ENCODE data around the gene GRM2. TPM values are rescaled to one million over a fixed set of nuclear protein-coding genes. Genes with fewer than 3 reads are reported as not detected.

GRM2 gene
- total RNA-seq, 1 donor from 2014 or later, result 134 TPM

GRCh38 chr3:51688206-51688600, 18.7 kb upstream of the GRM2 start:
- H3K27ac Mint-ChIP-seq (ENCODE audit: unreplicated experiment), result no peak overlapping the region
- peaks cover 2% of the 10 kb centered on the region for H3K27me3 Mint-ChIP-seq (ENCODE audit: unreplicated experiment)
- peaks cover 15% of the 10 kb centered on the region for H3K9me3 Mint-ChIP-seq (ENCODE audit: unreplicated experiment)
- TF ChIP-seq CTCF (IDR thresholded peaks at IDR 0.05; ENCODE audit: partially characterized antibody, unreplicated experiment), result no peak
- no peak for DNase-seq
- H3K4me3 Mint-ChIP-seq (ENCODE audit: unreplicated experiment), result no peak overlapping the region
- peaks cover 32% of the 10 kb centered on the region for H3K4me1 Mint-ChIP-seq (ENCODE audit: low read depth, unreplicated experiment)
- H3K36me3 Mint-ChIP-seq (ENCODE audit: unreplicated experiment), result no peaks in the 10 kb centered on the region

GRCh38 chr3:51691021-51691420, 15.8 kb upstream of the GRM2 start:
- Mint-ChIP-seq H3K4me1 (ENCODE audit: low read depth, unreplicated experiment) (peaks cover 24% of the 10 kb centered on the region), H3K4me3 (ENCODE audit: unreplicated experiment) (no peak overlapping the region), H3K27ac (ENCODE audit: unreplicated experiment) (no peak overlapping the region), H3K36me3 (ENCODE audit: unreplicated experiment) (no peaks in the 10 kb centered on the region), H3K27me3 (ENCODE audit: unreplicated experiment) (peaks cover 6% of the 10 kb centered on the region), H3K9me3 (ENCODE audit: unreplicated experiment) (peaks cover 7% of the 10 kb centered on the region)
- no peak for DNase-seq
- no peak for TF ChIP-seq CTCF (IDR thresholded peaks at IDR 0.05; ENCODE audit: partially characterized antibody, unreplicated experiment)

- peaks cover 20% of the 10 kb centered on the region for H3K4me1 Mint-ChIP-seq (ENCODE audit: low read depth, unreplicated experiment)
- no peak for TF ChIP-seq CTCF (IDR thresholded peaks at IDR 0.05; ENCODE audit: partially characterized antibody, unreplicated experiment)
- H3K27ac Mint-ChIP-seq (ENCODE audit: unreplicated experiment), result no peak overlapping the region
- DNase-seq, result no peak
- H3K4me3 Mint-ChIP-seq (ENCODE audit: unreplicated experiment), result no peak overlapping the region
- H3K9me3 Mint-ChIP-seq (ENCODE audit: unreplicated experiment), result peaks cover 3% of the 10 kb centered on the region
- H3K36me3 Mint-ChIP-seq (ENCODE audit: unreplicated experiment), result no peaks in the 10 kb centered on the region
- H3K27me3 Mint-ChIP-seq (ENCODE audit: unreplicated experiment), result peaks cover 6% of the 10 kb centered on the region
Measured at GRCh38 chr3:51691949-51692348, 14.9 kb upstream of the GRM2 start.

- no peaks in the 10 kb centered on the region for H3K36me3 Mint-ChIP-seq (ENCODE audit: unreplicated experiment)
- TF ChIP-seq CTCF (IDR thresholded peaks at IDR 0.05; ENCODE audit: partially characterized antibody, unreplicated experiment), result no peak
- peaks cover 6% of the 10 kb centered on the region for H3K27me3 Mint-ChIP-seq (ENCODE audit: unreplicated experiment)
- H3K9me3 Mint-ChIP-seq (ENCODE audit: unreplicated experiment), result peaks cover 3% of the 10 kb centered on the region
- DNase-seq, result no peak
- H3K27ac Mint-ChIP-seq (ENCODE audit: unreplicated experiment), result no peak overlapping the region
- H3K4me1 Mint-ChIP-seq (ENCODE audit: low read depth, unreplicated experiment), result peaks cover 11% of the 10 kb centered on the region
- no peak overlapping the region for H3K4me3 Mint-ChIP-seq (ENCODE audit: unreplicated experiment)
Measured at GRCh38 chr3:51692980-51693395, 13.9 kb upstream of the GRM2 start.

GRCh38 chr3:51696954-51697353, 9.9 kb upstream of the GRM2 start:
- Mint-ChIP-seq H3K27me3 (ENCODE audit: unreplicated experiment) (peaks cover 4% of the 10 kb centered on the region), H3K27ac (ENCODE audit: unreplicated experiment) (no peak overlapping the region), H3K9me3 (ENCODE audit: unreplicated experiment) (peaks cover 2% of the 10 kb centered on the region), H3K36me3 (ENCODE audit: unreplicated experiment) (no peaks in the 10 kb centered on the region), H3K4me3 (ENCODE audit: unreplicated experiment) (peak overlapping the region; percentile 42), H3K4me1 (ENCODE audit: low read depth, unreplicated experiment) (peaks cover 13% of the 10 kb centered on the region)
- DNase-seq, result peak; percentile 50
- TF ChIP-seq CTCF (IDR thresholded peaks at IDR 0.05; ENCODE audit: partially characterized antibody, unreplicated experiment), result no peak
